Jurkat, Clone E6-1 (cell line): Measurements from ENCODE around the gene DMXL1. TPM values are rescaled to one million over a fixed set of nuclear protein-coding genes. Genes with fewer than 3 reads are reported as not detected.

Source experiments
- DNase-seq: peaks from one replicate; pipeline ENCODE4 v3.0.0-alpha.2; 2011; ENCODE audit warnings: low read depth, low spot score
- H3K4me3 ChIP-seq: 2 replicates; pipeline ENCODE4 v1.5.1; 2011; ENCODE audit warnings: mild to moderate bottlenecking, low read length, control low read depth, moderate library complexity
- polyA plus RNA-seq: library from polyadenylated mRNA; unstranded; fragments of >200 nt; gene quantifications from one replicate; pipeline ENCODE4 v1.2.1, GENCODE V29; 2012; ENCODE audit warnings: missing spikeins; ENCODE audit not compliant: insufficient read length, insufficient read depth

Gene DMXL1
- 22.2 TPM for polyA plus RNA-seq

DNA sequence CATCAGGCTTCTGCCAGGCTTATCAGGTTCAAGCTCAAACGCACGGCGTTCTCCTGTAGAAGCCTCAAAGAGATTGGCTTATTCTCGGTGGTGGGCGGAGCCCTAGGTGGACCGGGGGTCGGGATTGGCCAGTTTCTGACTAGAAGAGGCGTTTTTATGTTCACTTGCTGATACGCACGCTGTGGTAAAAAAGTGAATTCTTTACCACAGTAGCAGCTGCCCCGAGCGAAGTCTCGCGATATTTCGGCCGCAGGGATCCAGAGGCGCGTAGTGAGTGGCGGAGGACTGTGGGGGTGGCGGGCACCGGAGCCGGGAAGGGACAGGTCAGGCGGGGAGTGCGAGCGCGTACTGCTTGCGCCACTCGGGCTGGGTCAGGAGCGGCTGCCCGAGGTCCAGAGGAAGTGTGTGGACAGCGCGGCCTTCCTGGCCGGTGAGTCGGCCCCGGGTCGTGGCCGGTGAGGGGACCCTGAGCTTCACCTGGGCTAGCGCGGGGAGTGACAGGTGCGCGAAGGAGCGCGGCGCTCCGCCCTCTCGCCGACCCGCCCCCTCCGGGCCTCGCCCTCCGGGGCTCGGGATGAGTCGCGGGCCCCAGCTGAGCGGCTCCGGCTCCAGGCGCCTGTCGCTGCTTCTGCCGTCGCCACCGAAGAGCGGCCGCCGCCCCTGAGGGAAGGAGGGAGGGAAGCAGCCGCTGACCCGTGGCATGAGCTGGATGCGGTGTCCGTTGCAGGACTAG, at the start of gene DMXL1:
Gene DMXL1 (plus strand): TSS at position 260 of the 733 bp plus-strand sequence. CDS start 483 bp downstream, outside the sequence.
- peak; percentile 99 for DNase-seq
- H3K4me3 ChIP-seq = peak within 1 kb of the TSS; percentile 92

DNA sequence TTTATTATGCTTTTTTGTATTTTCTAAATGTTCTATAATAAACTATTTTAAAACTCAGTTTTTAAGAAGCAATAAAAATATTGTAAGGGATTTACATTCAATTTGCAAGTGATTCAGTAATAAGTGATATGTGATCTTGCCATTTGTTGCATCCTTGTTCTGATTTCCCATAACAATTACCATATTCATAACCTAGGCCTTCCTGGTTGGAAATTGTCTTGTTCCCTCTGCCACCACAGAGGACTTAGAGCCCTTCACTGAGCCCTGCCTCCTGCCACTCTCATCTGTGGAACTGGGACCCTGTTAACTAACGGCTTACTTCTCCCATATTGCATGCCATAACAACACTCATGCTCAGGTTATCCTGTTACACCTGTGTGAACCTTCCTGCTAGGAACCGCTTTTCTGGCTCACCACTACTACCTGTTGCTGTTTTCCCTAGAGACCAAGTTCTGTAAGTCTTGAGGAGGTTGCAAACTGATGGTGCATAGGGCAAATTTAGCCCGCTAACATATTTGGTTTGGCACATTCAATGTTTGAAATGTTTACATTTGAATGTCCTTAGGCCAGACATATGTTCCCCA, 49.6 kb upstream of the DMXL1 start:
- DNase-seq = no peak
- no peak overlapping the region for H3K4me3 ChIP-seq

DNA sequence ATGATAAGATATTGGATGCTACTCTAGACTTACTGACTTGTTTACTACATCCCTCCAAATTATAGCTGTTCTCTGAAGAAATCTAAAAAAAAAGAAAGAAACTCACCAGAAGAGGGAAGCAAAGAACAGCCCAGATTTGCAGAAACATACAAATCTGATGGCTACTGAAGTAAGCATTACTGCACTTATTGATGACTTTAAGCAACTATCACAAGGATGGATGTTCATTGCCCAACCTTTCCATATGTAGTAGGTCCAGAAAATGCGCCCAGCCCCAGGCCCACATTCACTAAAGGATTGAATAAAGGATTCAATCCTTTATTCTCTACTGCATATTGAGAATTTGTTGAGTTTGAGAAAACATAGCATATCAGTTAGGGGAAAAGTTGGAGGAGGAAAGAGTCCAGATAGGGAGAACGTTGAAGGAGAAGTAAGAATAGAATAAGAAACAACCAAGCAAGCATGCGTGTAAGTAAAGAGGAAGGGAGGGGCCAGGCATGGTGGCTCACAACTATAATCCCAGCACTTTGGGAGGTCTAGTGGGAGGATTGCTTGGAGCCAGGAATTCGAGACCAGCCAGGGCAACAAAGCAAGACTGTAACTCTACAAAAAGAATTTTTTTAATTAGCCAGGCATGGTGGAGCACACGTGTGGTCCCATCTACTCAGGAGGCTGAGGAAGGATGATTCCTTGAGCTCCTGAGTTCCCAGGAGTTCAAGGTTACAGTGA, 48.7 kb upstream of the DMXL1 start:
- peak; percentile 46 for DNase-seq
- H3K4me3 ChIP-seq = no peak overlapping the region

DNA sequence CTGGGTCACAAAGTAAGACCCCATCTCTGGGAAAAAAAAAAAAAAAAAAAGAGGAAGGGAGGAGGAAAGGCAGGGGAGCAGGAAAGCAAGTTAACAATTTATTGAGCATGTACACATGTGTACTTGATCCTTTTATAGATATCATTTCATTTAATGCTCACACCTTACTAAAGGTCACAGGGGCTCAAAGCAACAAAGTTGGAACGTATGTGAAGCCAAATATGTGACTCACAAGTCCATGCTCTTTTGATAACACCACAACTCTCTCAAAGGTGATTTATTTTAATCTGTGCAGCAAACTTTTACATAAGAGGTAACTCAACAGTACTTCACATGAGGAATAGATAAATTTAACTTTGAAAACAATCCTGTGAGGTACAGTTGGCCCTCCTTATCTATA, 48.1 kb upstream of the DMXL1 start:
- no peak for DNase-seq

GRCh38 chr5:119028575-119028974, 42.3 kb upstream of the DMXL1 start:
- no peak overlapping the region for H3K4me3 ChIP-seq
- no peak for DNase-seq

More for the DNA sequence above, 48.1 kb upstream of the DMXL1 start:
- H3K4me3 ChIP-seq = no peak overlapping the region

- DNase-seq = peak; percentile 51
- H3K4me3 ChIP-seq = no peak overlapping the region
Measured at GRCh38 chr5:119031011-119031886, 39.6 kb upstream of the DMXL1 start.

- DNase-seq = no peak
- no peak overlapping the region for H3K4me3 ChIP-seq
Measured at GRCh38 chr5:119031905-119032304, 39.0 kb upstream of the DMXL1 start.

- DNase-seq = no peak
Measured at GRCh38 chr5:119032656-119033055, 38.2 kb upstream of the DMXL1 start.

GRCh38 chr5:119033135-119033534, 37.8 kb upstream of the DMXL1 start:
- DNase-seq = no peak
- no peak overlapping the region for H3K4me3 ChIP-seq

More at GRCh38 chr5:119032656-119033055, 38.2 kb upstream of the DMXL1 start:
- H3K4me3 ChIP-seq = no peak overlapping the region

GRCh38 chr5:119036101-119036762, 34.7 kb upstream of the DMXL1 start:
- DNase-seq = no peak
- no peak overlapping the region for H3K4me3 ChIP-seq

DNA sequence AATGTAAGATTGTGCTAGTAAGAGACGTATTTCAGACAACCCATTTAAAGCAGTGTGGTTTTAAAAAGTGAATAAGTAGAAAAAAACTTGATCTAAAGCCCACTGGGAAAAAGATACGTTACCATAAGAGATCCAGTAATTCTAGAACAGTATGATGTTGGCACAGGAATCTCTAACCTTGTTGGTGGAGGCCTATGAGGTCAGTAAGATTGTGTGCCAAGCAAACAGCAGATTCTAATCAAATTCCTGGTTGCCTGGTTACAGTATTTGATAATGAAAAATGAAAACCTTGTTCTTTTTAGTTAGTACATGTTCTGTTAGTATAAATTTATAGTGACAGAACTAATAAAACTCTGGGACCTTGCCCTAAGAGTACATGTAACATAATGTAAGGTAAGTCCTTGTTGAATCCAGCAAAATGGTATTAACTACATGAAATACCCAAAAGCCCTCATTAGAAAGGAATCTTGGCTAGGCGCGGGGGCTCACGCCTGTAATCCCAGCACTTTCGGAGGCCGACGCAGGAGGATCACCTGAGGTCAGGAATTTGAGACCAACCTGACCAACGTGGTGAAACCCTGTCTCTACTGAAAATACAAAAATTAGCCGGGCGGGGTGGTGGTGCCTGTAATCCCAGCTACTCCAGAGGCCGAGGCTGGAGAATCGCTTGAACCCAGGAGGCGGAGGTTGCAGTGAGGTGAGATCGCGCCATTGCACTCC, 33.2 kb upstream of the DMXL1 start:
- DNase-seq = no peak
- H3K4me3 ChIP-seq = no peak overlapping the region

- DNase-seq = no peak
- no peak overlapping the region for H3K4me3 ChIP-seq
Measured at GRCh38 chr5:119048246-119048645, 22.6 kb upstream of the DMXL1 start.

DNA sequence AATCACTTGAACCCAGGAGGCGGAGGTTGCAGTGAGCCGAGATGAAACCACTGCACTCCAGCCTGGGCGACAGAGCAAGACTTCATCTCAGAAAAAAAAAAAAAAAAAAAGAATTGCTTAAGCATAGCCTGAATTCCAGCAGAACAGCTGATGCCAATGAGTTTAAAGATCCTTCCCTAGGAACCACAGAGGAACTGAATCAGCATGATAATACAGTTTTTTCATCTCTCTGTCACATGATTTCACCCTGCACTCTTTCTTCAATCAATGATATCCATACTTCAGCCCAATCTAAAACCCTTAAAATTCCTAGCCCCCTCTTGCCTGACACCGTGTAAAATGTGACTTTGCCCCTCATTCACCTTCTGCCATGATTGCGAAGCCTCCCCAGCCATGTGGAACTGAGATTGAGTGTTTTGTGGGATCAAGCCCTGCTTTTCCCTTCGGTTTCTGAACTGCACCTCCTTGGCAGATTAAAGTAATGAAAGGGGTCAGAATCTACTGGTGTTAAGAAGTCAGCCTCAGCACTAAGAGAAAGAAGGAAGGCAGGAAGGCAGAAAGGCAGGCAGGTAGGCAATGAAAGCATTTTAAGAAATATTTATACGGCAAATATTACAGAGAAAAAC, 20.9 kb upstream of the DMXL1 start:
- H3K4me3 ChIP-seq = no peak overlapping the region
- DNase-seq = no peak

- no peak overlapping the region for H3K4me3 ChIP-seq
- DNase-seq = no peak
Measured at GRCh38 chr5:119054101-119054500, 16.8 kb upstream of the DMXL1 start.

DNA sequence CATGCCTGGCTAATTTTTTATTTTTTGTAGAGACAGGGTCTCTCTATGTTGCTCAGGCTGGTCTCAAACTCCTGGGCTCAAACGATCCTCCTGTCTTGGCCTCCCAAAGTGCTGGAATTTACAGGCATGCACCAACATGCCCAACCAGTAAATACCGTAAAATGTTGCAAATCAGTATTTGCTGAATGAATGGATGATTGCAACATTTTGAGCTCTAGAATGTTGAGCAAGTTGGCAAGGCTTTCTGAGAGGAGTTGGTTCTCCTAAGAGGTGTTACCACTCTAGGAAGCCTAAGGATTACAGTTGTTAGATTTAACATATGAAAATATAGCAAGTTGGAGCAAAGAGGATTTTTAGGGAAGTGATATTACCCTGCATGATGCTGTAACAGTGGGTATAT, 15.6 kb upstream of the DMXL1 start:
- H3K4me3 ChIP-seq = no peak overlapping the region
- DNase-seq = no peak

DNA sequence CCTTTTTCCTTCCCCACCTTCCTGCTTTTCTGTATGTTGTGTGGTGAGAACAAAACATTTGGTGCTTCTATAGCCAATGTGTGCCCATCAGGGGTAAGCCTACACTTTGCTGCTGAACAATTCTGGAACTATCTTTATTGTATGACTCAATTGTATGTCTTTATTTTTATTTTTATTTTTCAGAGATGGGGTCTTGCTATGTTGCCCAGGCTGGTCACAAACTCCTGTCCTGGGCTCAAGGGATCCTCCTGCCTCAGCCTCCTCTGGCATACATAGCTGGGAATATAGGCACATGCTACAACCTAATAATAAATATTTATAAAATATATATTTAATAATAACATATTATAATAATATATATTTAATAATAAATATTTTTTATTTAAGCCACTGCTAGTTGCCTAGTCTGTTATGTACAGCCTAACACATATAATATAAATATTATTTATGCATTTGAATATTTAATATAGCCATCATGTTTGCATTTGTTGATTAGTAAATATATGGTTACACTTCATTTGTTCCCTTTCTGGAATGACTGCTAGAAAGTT, 11.8 kb upstream of the DMXL1 start:
- DNase-seq = no peak
- H3K4me3 ChIP-seq = no peak overlapping the region

DNA sequence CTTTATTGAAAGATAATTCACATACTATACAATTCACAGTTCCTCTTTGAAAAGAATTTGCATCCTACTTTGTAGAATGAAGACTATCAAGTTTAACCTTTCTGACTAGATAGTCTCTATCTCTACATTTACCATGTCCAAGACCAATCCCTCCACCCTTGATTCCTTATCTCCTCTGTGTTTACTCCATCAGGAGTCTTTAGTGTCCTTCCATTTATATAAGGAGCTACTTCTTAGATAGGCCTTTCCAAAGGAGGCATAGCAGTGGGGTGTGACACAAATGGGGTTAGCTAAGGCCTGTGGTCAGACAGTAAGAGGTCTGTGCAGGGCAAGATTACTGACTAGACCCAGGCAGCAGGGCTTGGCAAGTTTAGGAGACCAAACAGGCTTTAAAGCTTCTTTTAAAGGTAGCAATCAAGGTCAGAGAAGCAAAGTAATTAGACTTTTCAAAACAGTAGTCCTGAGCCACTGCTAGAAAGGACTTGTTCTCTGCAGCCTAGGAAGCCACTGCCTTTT, 11.1 kb upstream of the DMXL1 start:
- DNase-seq = no peak

More for the DNA sequence above, 11.1 kb upstream of the DMXL1 start:
- no peak overlapping the region for H3K4me3 ChIP-seq
